Measurements from ENCODE around the gene ALPG.

Gene ALPG

GRCh38 chr2:232415736-232416520, 9.3 kb downstream of the ALPG start:
- H3K9me3 ChIP-seq (ENCODE audit: insufficient read depth, low read depth, low read length) = peaks cover 6% of the 10 kb centered on the region
- DNase-seq = no peak
- H3K79me1 ChIP-seq (ENCODE audit: low read length) = no peaks in the 10 kb centered on the region
- peaks cover 19 to 22% of the 10 kb centered on the region in 2 experiments for H3K4me1 ChIP-seq (ENCODE audit: control insufficient read depth in 1 of 2, insufficient read depth in 2 of 2, low read length in 2 of 2)
- H2BK12ac ChIP-seq (ENCODE audit: low read length) = no peak overlapping the region
- no peak overlapping the region for H3K27ac ChIP-seq (ENCODE audit: low read depth, low read length)
- no peak overlapping the region for H3K4me3 ChIP-seq (ENCODE audit: low read depth, low read length)
- no peaks in the 10 kb centered on the region for H3K79me2 ChIP-seq (ENCODE audit: control insufficient read depth, insufficient read depth, low read length, poor library complexity)
- no peak overlapping the region for H2AFZ ChIP-seq (ENCODE audit: insufficient read depth, low read length, poor library complexity)
- H3K14ac ChIP-seq (ENCODE audit: low read length) = no peak overlapping the region
- H2AK5ac ChIP-seq (ENCODE audit: low read length) = no peak overlapping the region
- H4K12ac ChIP-seq (ENCODE audit: low read depth, low read length) = no peak overlapping the region
- H3K4me2 ChIP-seq (ENCODE audit: low read length) = no peak overlapping the region
- no CpG with 5 or more reads among the region's 12 CpGs for WGBS (ENCODE audit: extremely low coverage, insufficient coverage, insufficient read length)
- no peak overlapping the region for H3K4ac ChIP-seq (ENCODE audit: low read depth, low read length)
- no peaks in the 10 kb centered on the region for H3K36me3 ChIP-seq (ENCODE audit: control insufficient read depth in 1 of 2, insufficient read depth in 2 of 2, low read length in 2 of 2)
- H3K18ac ChIP-seq (ENCODE audit: low read length) = no peak overlapping the region
- H3K9ac ChIP-seq (ENCODE audit: low read length) = no peak overlapping the region
- no peak overlapping the region for H4K8ac ChIP-seq (ENCODE audit: low read depth, low read length)
- H2BK120ac ChIP-seq (ENCODE audit: insufficient read depth, low read length, poor library complexity) = no peak overlapping the region
- H3K27me3 ChIP-seq (ENCODE audit: insufficient read depth, low read length) = peaks cover 30% of the 10 kb centered on the region
- no peak overlapping the region for H4K91ac ChIP-seq (ENCODE audit: low read depth, low read length)
- H2BK5ac ChIP-seq (ENCODE audit: low read depth, low read length, poor library complexity) = no peak overlapping the region
- H3K23ac ChIP-seq (ENCODE audit: low read length) = no peak overlapping the region

- H4K91ac ChIP-seq (ENCODE audit: low read depth, low read length) = no peak overlapping the region
- peaks cover 35% of the 10 kb centered on the region for H3K27me3 ChIP-seq (ENCODE audit: insufficient read depth, low read length)
- no peaks in the 10 kb centered on the region for H3K36me3 ChIP-seq (ENCODE audit: control insufficient read depth in 1 of 2, insufficient read depth in 2 of 2, low read length in 2 of 2)
- H4K12ac ChIP-seq (ENCODE audit: low read depth, low read length) = no peak overlapping the region
- H3K79me1 ChIP-seq (ENCODE audit: low read length) = no peaks in the 10 kb centered on the region
- no peak overlapping the region for H2BK120ac ChIP-seq (ENCODE audit: insufficient read depth, low read length, poor library complexity)
- peaks cover 21 to 25% of the 10 kb centered on the region in 2 experiments for H3K4me1 ChIP-seq (ENCODE audit: control insufficient read depth in 1 of 2, insufficient read depth in 2 of 2, low read length in 2 of 2)
- H2BK12ac ChIP-seq (ENCODE audit: low read length) = no peak overlapping the region
- peaks cover 10% of the 10 kb centered on the region for H3K9me3 ChIP-seq (ENCODE audit: insufficient read depth, low read depth, low read length)
- no peak overlapping the region for H3K9ac ChIP-seq (ENCODE audit: low read length)
- no peak overlapping the region for H2AK5ac ChIP-seq (ENCODE audit: low read length)
- no peak overlapping the region for H3K4me3 ChIP-seq (ENCODE audit: low read depth, low read length)
- H3K4ac ChIP-seq (ENCODE audit: low read depth, low read length) = no peak overlapping the region
- H2BK5ac ChIP-seq (ENCODE audit: low read depth, low read length, poor library complexity) = no peak overlapping the region
- no peak overlapping the region for H3K14ac ChIP-seq (ENCODE audit: low read length)
- H4K8ac ChIP-seq (ENCODE audit: low read depth, low read length) = no peak overlapping the region
- no peak for DNase-seq
- no peak overlapping the region for H3K4me2 ChIP-seq (ENCODE audit: low read length)
- no peak overlapping the region for H2AFZ ChIP-seq (ENCODE audit: insufficient read depth, low read length, poor library complexity)
- WGBS (ENCODE audit: extremely low coverage, insufficient coverage, insufficient read length) = no CpG with 5 or more reads among the region's 17 CpGs
- H3K18ac ChIP-seq (ENCODE audit: low read length) = no peak overlapping the region
- H3K23ac ChIP-seq (ENCODE audit: low read length) = no peak overlapping the region
- H3K79me2 ChIP-seq (ENCODE audit: control insufficient read depth, insufficient read depth, low read length, poor library complexity) = no peaks in the 10 kb centered on the region
- no peak overlapping the region for H3K27ac ChIP-seq (ENCODE audit: low read depth, low read length)
Observed at GRCh38 chr2:232416521-232417470, 10.2 kb downstream of the ALPG start.

- Histone ChIP-seq H2BK5ac (ENCODE audit: low read depth, low read length, poor library complexity) (no peak overlapping the region), H3K27me3 (ENCODE audit: insufficient read depth, low read length) (peaks cover 35% of the 10 kb centered on the region), H4K8ac (ENCODE audit: low read depth, low read length) (no peak overlapping the region), H3K4me3 (ENCODE audit: low read depth, low read length) (no peak overlapping the region), H3K79me1 (ENCODE audit: low read length) (no peaks in the 10 kb centered on the region), H3K4ac (ENCODE audit: low read depth, low read length) (no peak overlapping the region), H4K91ac (ENCODE audit: low read depth, low read length) (no peak overlapping the region), H3K23ac (ENCODE audit: low read length) (no peak overlapping the region), H2BK12ac (ENCODE audit: low read length) (no peak overlapping the region), H3K4me2 (ENCODE audit: low read length) (no peak overlapping the region), H2AK5ac (ENCODE audit: low read length) (no peak overlapping the region), H3K36me3 (ENCODE audit: control insufficient read depth in 1 of 2, insufficient read depth in 2 of 2, low read length in 2 of 2) (no peaks in the 10 kb centered on the region), H3K4me1 (ENCODE audit: control insufficient read depth in 1 of 2, insufficient read depth in 2 of 2, low read length in 2 of 2) (peaks cover 21 to 25% of the 10 kb centered on the region in 2 experiments), H3K9me3 (ENCODE audit: insufficient read depth, low read depth, low read length) (peaks cover 13% of the 10 kb centered on the region), H3K14ac (ENCODE audit: low read length) (no peak overlapping the region), H4K12ac (ENCODE audit: low read depth, low read length) (no peak overlapping the region), H3K79me2 (ENCODE audit: control insufficient read depth, insufficient read depth, low read length, poor library complexity) (no peaks in the 10 kb centered on the region), H3K9ac (ENCODE audit: low read length) (no peak overlapping the region), H2AFZ (ENCODE audit: insufficient read depth, low read length, poor library complexity) (no peak overlapping the region), H3K27ac (ENCODE audit: low read depth, low read length) (no peak overlapping the region), H2BK120ac (ENCODE audit: insufficient read depth, low read length, poor library complexity) (no peak overlapping the region), H3K18ac (ENCODE audit: low read length) (no peak overlapping the region)
- WGBS (ENCODE audit: extremely low coverage, insufficient coverage, insufficient read length) = no CpG with 5 or more reads among the region's 5 CpGs
- no peak for DNase-seq
Observed at GRCh38 chr2:232417489-232417888, 10.8 kb downstream of the ALPG start.

GRCh38 chr2:232418056-232418455, 11.4 kb downstream of the ALPG start:
- no peak overlapping the region for H4K8ac ChIP-seq (ENCODE audit: low read depth, low read length)
- H2AK5ac ChIP-seq (ENCODE audit: low read length) = no peak overlapping the region
- H3K4me2 ChIP-seq (ENCODE audit: low read length) = no peak overlapping the region
- H3K9ac ChIP-seq (ENCODE audit: low read length) = no peak overlapping the region
- WGBS (ENCODE audit: extremely low coverage, insufficient coverage, insufficient read length) = no CpG with 5 or more reads among the region's 6 CpGs
- no peak overlapping the region for H3K14ac ChIP-seq (ENCODE audit: low read length)
- H3K36me3 ChIP-seq (ENCODE audit: control insufficient read depth in 1 of 2, insufficient read depth in 2 of 2, low read length in 2 of 2) = no peaks in the 10 kb centered on the region
- DNase-seq = no peak
- H3K4me3 ChIP-seq (ENCODE audit: low read depth, low read length) = no peak overlapping the region
- H3K79me1 ChIP-seq (ENCODE audit: low read length) = no peaks in the 10 kb centered on the region
- H3K23ac ChIP-seq (ENCODE audit: low read length) = no peak overlapping the region
- H4K91ac ChIP-seq (ENCODE audit: low read depth, low read length) = no peak overlapping the region
- H3K9me3 ChIP-seq (ENCODE audit: insufficient read depth, low read depth, low read length) = peaks cover 13% of the 10 kb centered on the region
- H3K4me1 ChIP-seq (ENCODE audit: control insufficient read depth in 1 of 2, insufficient read depth in 2 of 2, low read length in 2 of 2) = peaks cover 21 to 25% of the 10 kb centered on the region in 2 experiments
- no peak overlapping the region for H2BK120ac ChIP-seq (ENCODE audit: insufficient read depth, low read length, poor library complexity)
- no peak overlapping the region for H2BK5ac ChIP-seq (ENCODE audit: low read depth, low read length, poor library complexity)
- no peak overlapping the region for H2BK12ac ChIP-seq (ENCODE audit: low read length)
- no peak overlapping the region for H4K12ac ChIP-seq (ENCODE audit: low read depth, low read length)
- H3K79me2 ChIP-seq (ENCODE audit: control insufficient read depth, insufficient read depth, low read length, poor library complexity) = no peaks in the 10 kb centered on the region
- H3K18ac ChIP-seq (ENCODE audit: low read length) = no peak overlapping the region
- no peak overlapping the region for H2AFZ ChIP-seq (ENCODE audit: insufficient read depth, low read length, poor library complexity)
- H3K27ac ChIP-seq (ENCODE audit: low read depth, low read length) = no peak overlapping the region
- H3K27me3 ChIP-seq (ENCODE audit: insufficient read depth, low read length) = peaks cover 35% of the 10 kb centered on the region
- H3K4ac ChIP-seq (ENCODE audit: low read depth, low read length) = no peak overlapping the region
